OCI-LY7 (cell line): ENCODE results near the gene EHD2. TPM values are rescaled to one million over a fixed set of nuclear protein-coding genes. Genes with fewer than 3 reads are reported as not detected.

Experiments used
- BruUV-seq: library from RNA; stranded (reverse); fragments of 400-500 nt; replicated peaks from 2 replicates; lab custom pipeline; 2021; lab: Mats Ljungman, UMichigan
- CTCF ChIA-PET: fragments of 300-600 bp; sonication (Branson Sonifier 250); formaldehyde crosslinking; loops from one replicate; lab custom pipeline; 2022; ENCODE audit warnings: antibody characterized with exemption; ENCODE audit not compliant: unreplicated experiment; lab: Charles Lee
- POLR2A ChIA-PET: fragments of 300-600 bp; sonication (Branson Sonifier 250); formaldehyde crosslinking; loops from one replicate; lab custom pipeline; 2022; ENCODE audit warnings: antibody characterized with exemption; lab: Charles Lee
- DNase-seq: peaks from one replicate; pipeline ENCODE4 v3.0.0-alpha.2; 2015; ENCODE audit warnings: low spot score
- H2AFZ ChIP-seq: fragments of 200-600 bp; sonication (generic), shearing (Covaris generic); 2 replicates; pipeline ENCODE4 v1.6.1; 2014; ENCODE audit warnings: mild to moderate bottlenecking, antibody characterized with exemption, low read length, moderate library complexity
- H3K27ac ChIP-seq: fragments of 200-600 bp; sonication (generic); 2 replicates; pipeline ENCODE4 v1.5.1; 2014; ENCODE audit warnings: mixed run types, low read depth, mild to moderate bottlenecking, moderate library complexity, low read length, inconsistent platforms; ENCODE audit not compliant: poor library complexity, severe bottlenecking
- H3K36me3 ChIP-seq: fragments of 200-600 bp; sonication (generic); 2 replicates; pipeline ENCODE4 v1.6.1; 2014; ENCODE audit warnings: mild to moderate bottlenecking, antibody characterized with exemption, low read length, moderate library complexity, mixed read lengths; ENCODE audit not compliant: insufficient read depth
- H3K4me1 ChIP-seq: fragments of 200-600 bp; sonication (generic); 2 replicates; pipeline ENCODE4 v1.5.1; 2014; ENCODE audit warnings: mild to moderate bottlenecking, low read length; ENCODE audit not compliant: insufficient read depth, poor library complexity, severe bottlenecking
- H3K4me2 ChIP-seq: fragments of 200-600 bp; sonication (generic); 2 replicates; pipeline ENCODE4 v1.6.1; 2014; ENCODE audit warnings: mild to moderate bottlenecking, low read length
- H3K4me3 ChIP-seq: fragments of 200-600 bp; sonication (generic); 2 replicates; pipeline ENCODE4 v1.5.1; 2014; ENCODE audit warnings: mild to moderate bottlenecking, low read depth, low read length; ENCODE audit not compliant: poor library complexity, severe bottlenecking
- H3K79me2 ChIP-seq: fragments of 200-600 bp; sonication (generic); 2 replicates; pipeline ENCODE4 v1.6.1; 2016; ENCODE audit warnings: low read depth, mild to moderate bottlenecking, low read length, moderate library complexity, mixed read lengths; ENCODE audit not compliant: insufficient read depth
- H3K9me2 ChIP-seq: fragments of 200-600 bp; sonication (generic); 2 replicates; pipeline ENCODE4 v1.6.1; 2016; ENCODE audit warnings: mild to moderate bottlenecking, low read length, mixed read lengths; ENCODE audit not compliant: insufficient read depth
- H3K9me3 ChIP-seq: fragments of 200-600 bp; sonication (generic); 2 replicates; pipeline ENCODE4 v1.6.1; 2014; ENCODE audit warnings: mild to moderate bottlenecking, mixed run types, low read length, mixed read lengths
- H4K20me1 ChIP-seq: fragments of 200-600 bp; sonication (generic); 2 replicates; pipeline ENCODE4 v1.6.1; 2014; ENCODE audit warnings: mild to moderate bottlenecking, antibody characterized with exemption, low read length, moderate library complexity, mixed read lengths; ENCODE audit not compliant: insufficient read depth
- CTCF ChIP-seq: fragments of 200-600 bp; sonication (generic); conservative IDR thresholded peaks from 2 replicates; pipeline ENCODE4 v1.5.1; 2014; ENCODE audit warnings: mild to moderate bottlenecking, antibody characterized with exemption, low read length, moderate library complexity, mixed read lengths
- EZH2phosphoT487 ChIP-seq: fragments of 200-600 bp; sonication (generic); IDR thresholded peaks from 2 replicates; pipeline ENCODE4 v1.6.1; 2018; ENCODE audit warnings: low read depth, borderline replicate concordance, mild to moderate bottlenecking, mixed run types, antibody characterized with exemption, low read length, moderate library complexity, mixed read lengths
- intact Hi-C: fragments of 100-400 bp; cut with micrococcal nuclease; formaldehyde crosslinking; loops from one replicate; pipeline ENCODE4 v1.10.0; 2022; ENCODE audit not compliant: unreplicated experiment
- total RNA-seq, 2 experiments: library from RNA; depleted of rRNA in 1 of 2; stranded (reverse); fragments of >200 nt in 1 of 2; shearing (Covaris generic) in 1 of 2; gene quantifications; 2 replicates each; pipeline ENCODE4 v1.2.3, GENCODE V29; 2014 to 2022

The EHD2 gene
- total RNA-seq, 2 experiments from 2014 or later = not detected

GRCh38 chr19:47749326-47749725, 36.1 kb downstream of the EHD2 start:
- H2AFZ ChIP-seq = no peak overlapping the region
- H3K9me3 ChIP-seq = no peaks in the 10 kb centered on the region
- H3K27ac ChIP-seq = peak overlapping the region; percentile 85
- peak overlapping the region; percentile 66 for H3K4me2 ChIP-seq
- H3K4me3 ChIP-seq = peak overlapping the region; percentile 48
- H3K4me1 ChIP-seq = peaks cover 42% of the 10 kb centered on the region
- DNase-seq = peak; percentile 81
- H3K36me3 ChIP-seq = peaks cover 76% of the 10 kb centered on the region
- intact Hi-C loops = no loop called here
- TF ChIP-seq EZH2phosphoT487 (no peak), CTCF (no peak)
- no peaks in the 10 kb centered on the region for H3K9me2 ChIP-seq
- peaks cover 35% of the 10 kb centered on the region for H3K79me2 ChIP-seq
- ChIA-PET CTCF (no interaction called here), POLR2A (interaction anchor here (0.5 kb wide), 1 partner anchor 464 kb away, joined by 3 read pairs; no protein-coding TSS in a partner anchor)
- no TSS peak for BruUV-seq
- no peaks in the 10 kb centered on the region for H4K20me1 ChIP-seq

DNA sequence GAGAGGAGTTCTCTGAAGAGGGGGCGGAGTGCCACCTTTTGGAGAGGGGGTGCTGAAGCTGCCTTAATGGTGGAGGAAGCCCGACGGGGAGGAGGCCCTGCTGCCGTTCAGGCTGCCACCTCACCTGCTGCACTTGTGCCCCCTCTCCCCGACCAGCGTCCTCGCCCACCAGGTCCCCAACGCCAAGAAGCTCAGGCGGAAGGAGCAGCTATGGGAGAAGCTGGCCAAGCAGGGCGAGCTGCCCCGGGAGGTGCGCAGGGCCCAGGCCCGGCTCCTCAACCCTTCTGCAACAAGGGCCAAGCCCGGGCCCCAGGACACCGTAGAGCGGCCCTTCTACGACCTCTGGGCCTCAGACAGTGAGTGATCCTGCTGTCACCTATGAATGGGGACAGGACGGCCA, 37.5 kb downstream of the EHD2 start:
- H3K9me3 ChIP-seq = no peaks in the 10 kb centered on the region
- no peak overlapping the region for H3K4me2 ChIP-seq
- TF ChIP-seq EZH2phosphoT487 (no peak), CTCF (no peak)
- intact Hi-C loops = no loop called here
- no peak overlapping the region for H3K27ac ChIP-seq
- H3K36me3 ChIP-seq = peaks cover 90% of the 10 kb centered on the region
- POLR2A ChIA-PET = no interaction called here
- H2AFZ ChIP-seq = no peak overlapping the region
- no peaks in the 10 kb centered on the region for H3K9me2 ChIP-seq
- peaks cover 33% of the 10 kb centered on the region for H3K79me2 ChIP-seq
- H3K4me3 ChIP-seq = no peak overlapping the region
- H4K20me1 ChIP-seq = no peaks in the 10 kb centered on the region
- H3K4me1 ChIP-seq = peaks cover 36% of the 10 kb centered on the region
- CTCF ChIA-PET = interaction anchor here (1.0 kb wide), 1 partner anchor 15 kb away, joined by 3 read pairs; no protein-coding TSS in a partner anchor
- BruUV-seq = no TSS peak
- no peak for DNase-seq

- no peaks in the 10 kb centered on the region for H4K20me1 ChIP-seq
- POLR2A ChIA-PET = no interaction called here
- H3K36me3 ChIP-seq = peaks cover 97% of the 10 kb centered on the region
- peaks cover 22% of the 10 kb centered on the region for H3K4me1 ChIP-seq
- BruUV-seq = no TSS peak
- no peak overlapping the region for H3K4me2 ChIP-seq
- no peak overlapping the region for H2AFZ ChIP-seq
- TF ChIP-seq CTCF = no peak
- TF ChIP-seq EZH2phosphoT487 = no peak
- CTCF ChIA-PET = no interaction called here
- H3K27ac ChIP-seq = no peak overlapping the region
- H3K9me2 ChIP-seq = no peaks in the 10 kb centered on the region
- intact Hi-C loops = no loop called here
- peaks cover 14% of the 10 kb centered on the region; the same call in 1 of the 2 replicates for H3K79me2 ChIP-seq
- no peak overlapping the region for H3K4me3 ChIP-seq
- DNase-seq = no peak
- no peaks in the 10 kb centered on the region for H3K9me3 ChIP-seq
Observed at GRCh38 chr19:47752440-47753211, 39.4 kb downstream of the EHD2 start.
